AG08395 (cell line): ENCODE measurements around the gene NFATC3.

Experiments
- DNase-seq: peaks from one replicate; pipeline ENCODE4 v3.0.0; 2012; ENCODE audit warnings: mixed read lengths, low spot score

Gene NFATC3

GRCh38 chr16:68250951-68251350, 165.8 kb downstream of the NFATC3 start:
- DNase-seq, result no peak

GRCh38 chr16:68251832-68252231, 166.7 kb downstream of the NFATC3 start:
- no peak for DNase-seq

- no peak for DNase-seq
Observed at GRCh38 chr16:68252383-68252782, 167.2 kb downstream of the NFATC3 start.

DNA sequence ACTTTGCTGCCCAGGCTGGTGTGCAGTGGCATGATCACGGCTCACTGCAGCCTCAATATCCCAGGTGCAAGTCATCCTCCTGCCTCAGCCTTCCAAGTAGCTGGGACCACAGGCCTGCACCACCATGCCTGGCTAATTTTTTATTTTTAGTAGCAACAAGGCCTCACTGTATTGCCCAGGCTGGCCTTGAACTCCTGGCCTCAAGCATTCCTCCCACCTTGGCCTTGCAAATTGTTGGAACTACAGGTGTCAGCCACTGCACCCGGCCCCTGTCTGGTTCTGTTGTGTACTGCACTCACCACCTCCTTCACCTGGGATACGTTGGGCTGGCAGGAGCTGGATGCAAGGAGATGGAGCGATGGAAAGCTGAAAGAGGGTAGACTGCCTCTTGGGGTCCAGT, 168.6 kb downstream of the NFATC3 start:
- no peak for DNase-seq

GRCh38 chr16:68255712-68256111, 170.5 kb downstream of the NFATC3 start:
- DNase-seq, result no peak

GRCh38 chr16:68257251-68257905, 172.2 kb downstream of the NFATC3 start:
- DNase-seq, result peak; percentile 22

DNA sequence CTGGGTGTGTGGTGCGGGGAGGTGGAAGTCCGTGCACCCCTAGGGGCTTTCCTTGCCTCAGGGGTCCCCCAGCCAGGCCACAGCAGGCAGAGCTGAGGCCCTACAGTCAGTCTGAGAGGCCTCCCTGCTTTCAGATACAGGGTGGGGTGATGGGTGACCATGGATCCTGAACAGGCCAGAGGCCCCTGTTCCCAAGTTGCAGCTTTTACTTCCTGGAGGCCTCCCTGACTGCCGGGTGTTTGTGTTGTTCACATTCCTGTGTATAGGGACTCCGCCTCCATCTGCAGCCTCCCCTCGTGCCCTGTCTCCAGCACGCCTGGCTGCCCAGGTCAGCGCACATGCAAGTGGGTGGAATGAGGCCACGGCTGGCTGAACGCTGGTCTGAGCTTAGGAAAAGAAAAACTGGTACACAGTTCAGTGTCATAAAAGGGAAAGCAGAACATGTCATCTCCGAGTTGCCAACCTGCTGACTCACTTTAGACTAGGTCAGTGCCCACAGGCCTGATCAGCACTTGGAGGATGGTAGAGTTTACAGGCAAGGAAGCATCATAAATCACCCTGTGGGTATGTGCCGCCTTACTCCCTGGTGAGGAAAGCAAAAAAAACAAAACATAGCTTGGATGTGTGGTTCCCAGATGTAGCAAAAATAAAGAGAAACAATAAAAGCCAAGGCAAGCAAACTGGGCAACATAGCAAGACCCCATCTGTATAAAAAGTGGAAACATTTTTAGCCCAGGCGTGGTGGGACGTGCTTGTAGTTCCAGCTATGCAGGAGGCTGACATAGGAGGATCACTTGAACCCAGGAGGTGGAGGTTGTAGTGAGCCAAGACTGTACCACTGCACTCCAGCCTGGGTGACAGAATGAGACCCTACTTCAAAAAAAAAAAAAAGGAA, 173.0 kb downstream of the NFATC3 start:
- peak; percentile 67 for DNase-seq

DNA sequence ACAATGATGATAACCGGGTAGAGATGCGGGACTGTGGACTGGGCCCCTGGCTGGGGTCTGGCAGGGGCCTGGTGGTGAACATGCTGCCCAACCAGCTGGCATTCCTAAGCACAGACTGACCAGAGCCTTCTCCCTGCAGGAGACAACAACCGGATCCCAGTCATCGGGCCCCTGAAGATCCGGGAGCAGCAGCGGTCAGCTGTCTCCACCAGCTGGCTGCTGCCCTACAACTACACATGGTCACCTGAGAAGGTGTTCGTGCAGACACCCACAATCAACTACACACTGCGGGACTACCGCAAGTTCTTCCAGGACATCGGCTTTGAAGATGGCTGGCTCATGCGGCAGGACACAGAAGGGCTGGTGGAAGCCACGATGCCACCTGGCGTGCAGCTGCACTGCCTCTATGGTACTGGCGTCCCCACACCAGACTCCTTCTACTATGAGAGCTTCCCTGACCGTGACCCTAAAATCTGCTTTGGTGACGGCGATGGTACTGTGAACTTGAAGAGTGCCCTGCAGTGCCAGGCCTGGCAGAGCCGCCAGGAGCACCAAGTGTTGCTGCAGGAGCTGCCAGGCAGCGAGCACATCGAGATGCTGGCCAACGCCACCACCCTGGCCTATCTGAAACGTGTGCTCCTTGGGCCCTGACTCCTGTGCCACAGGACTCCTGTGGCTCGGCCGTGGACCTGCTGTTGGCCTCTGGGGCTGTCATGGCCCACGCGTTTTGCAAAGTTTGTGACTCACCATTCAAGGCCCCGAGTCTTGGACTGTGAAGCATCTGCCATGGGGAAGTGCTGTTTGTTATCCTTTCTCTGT, 174.0 kb downstream of the NFATC3 start:
- no peak for DNase-seq

DNA sequence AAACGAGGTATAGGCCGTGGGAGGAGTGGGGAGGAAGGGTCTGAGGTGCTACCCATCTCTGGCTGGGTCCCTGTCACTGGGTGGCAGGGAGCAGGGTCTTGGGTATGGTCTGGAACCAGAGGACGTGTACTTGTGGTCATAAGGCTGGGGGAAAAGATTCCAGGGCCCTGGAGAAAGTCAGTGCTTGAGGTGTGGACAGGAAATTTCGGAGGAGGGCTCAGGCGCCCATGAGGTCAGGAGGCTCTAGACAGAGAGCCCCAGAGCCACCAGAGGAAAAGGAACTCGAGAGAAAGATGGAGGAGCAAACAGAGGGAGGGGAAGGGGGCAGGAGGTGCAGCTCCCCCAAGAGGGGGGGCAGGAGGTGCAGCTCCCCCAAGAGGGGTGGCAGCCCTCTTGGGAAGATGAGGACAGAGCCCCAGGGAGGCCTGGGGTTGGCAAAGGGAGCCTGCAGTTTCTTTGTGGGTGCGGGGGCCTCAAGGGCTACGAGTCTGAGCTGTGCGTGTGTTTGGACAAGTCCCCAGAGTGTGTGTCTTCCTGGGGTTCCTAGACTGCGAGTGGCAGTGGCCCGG, 178.5 kb downstream of the NFATC3 start:
- no peak for DNase-seq

DNA sequence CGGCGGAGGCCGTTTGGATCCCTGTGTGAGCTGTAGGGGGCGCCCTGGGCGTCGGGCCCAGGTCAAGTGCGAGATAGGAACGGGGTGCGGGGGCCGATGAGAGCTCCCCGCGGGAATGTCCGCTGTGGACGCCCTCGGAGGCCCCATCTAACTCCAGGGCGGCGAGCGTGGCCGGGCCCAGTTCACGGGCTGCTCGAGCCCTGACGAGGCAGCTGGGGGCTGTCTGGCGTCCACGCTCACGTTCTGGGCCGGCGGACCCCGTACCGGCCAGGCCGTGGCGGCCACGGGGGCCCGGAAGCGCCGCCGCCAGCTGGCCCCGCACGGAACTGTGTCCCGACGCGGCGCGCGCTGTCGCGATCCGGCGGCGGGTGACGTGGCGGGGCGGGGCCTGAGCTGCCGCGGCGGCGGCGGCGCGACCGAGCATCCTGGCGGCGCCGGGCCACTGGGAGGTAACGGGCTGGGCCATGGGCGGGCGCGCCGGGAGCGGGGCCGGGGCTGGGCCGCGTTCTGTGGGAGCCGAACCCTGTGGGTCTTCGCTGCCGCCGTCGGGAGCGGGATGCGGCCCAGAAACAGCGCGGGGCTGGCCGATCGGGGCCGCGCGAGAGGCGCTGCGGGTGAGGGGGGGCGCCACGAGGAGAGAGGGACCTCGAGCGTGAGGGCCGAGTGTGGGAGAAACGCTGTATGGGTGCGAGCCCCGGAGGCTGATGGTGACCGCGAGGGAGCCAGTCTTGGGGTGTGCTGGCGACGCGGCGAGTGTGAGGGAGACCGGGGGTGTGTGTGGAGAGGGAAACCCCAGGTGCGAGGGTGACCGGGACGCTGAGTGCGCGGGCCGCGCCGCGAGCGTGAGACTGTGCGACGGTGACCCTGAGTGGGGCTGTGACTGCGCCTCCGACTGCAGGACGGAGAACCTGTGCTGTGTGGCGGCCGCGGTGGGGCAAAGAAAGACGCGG, 179.2 kb downstream of the NFATC3 start, which contains the start of gene SLC7A6:
TSS of gene SLC7A6 (plus strand) at position 399 of the 950 bp plus-strand sequence. CDS start 10,201 bp downstream, outside the sequence.
- peak; percentile 91 for DNase-seq

DNA sequence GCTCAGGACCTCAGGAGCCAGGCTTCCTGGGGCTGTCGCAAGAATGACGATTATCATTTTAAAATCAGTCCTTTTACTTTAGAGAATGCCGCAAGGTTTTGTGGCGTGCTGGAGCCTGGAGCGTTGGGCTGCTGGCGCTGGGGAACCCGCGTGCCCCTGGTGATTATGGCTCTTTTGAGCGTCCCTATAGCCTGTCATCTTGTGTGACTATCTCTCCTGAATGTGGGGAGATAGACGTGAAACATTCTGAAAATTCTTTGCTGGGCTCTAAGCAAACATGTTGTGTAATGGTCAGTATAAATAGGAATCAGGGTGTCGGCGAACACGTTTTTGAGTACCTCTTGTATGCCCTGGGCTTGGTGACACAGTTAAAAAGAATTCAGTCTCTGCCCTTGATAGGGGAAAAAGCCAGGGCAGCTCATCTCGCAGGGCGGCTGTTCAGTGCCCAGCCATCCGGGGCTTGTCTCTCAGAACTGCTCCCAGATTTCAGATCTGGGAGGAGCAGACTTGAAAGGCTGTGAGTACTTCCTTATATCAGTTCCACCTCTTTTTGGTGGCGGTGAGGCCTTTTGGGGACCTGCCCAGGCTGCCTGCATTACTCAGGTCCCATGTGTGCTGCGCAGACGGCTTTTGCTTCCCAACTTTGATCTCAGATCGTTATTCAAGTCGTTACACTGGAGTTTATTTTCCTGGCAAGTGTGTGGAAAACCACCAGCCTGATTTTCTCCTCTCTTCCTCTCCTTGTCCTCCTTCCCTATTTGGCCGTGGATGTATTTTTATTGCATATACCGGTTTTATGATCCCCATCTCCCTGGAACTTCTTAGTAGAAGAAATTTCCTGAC, 180.1 kb downstream of the NFATC3 start:
- peak; percentile 84 for DNase-seq

- DNase-seq, result no peak
Observed at GRCh38 chr16:68267612-68268405, 182.6 kb downstream of the NFATC3 start.

GRCh38 chr16:68269793-68270192, 184.6 kb downstream of the NFATC3 start:
- no peak for DNase-seq

- no peak for DNase-seq
Observed at GRCh38 chr16:68270353-68270752, 185.2 kb downstream of the NFATC3 start.

GRCh38 chr16:68272507-68273209, 187.5 kb downstream of the NFATC3 start:
- DNase-seq, result no peak

DNA sequence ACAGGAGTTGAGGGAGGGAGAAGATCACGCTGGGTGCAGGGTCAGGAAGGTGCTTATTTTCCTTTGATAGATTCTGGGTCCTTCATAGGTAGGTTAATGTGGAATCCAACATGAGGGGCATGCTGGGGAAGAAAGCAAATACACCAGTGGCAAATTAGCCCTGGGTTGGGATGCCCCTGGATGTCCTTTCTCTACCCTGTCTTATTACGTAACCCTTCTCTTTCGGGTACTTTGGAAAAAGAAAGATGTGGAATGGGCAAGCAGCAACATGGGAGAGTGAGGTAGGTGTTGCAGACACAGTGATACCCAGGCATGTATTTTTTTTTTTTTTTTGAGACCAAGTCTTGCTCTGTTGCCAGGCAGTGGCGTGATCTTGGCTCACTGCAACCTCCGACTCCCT, 188.3 kb downstream of the NFATC3 start:
- DNase-seq, result no peak

DNA sequence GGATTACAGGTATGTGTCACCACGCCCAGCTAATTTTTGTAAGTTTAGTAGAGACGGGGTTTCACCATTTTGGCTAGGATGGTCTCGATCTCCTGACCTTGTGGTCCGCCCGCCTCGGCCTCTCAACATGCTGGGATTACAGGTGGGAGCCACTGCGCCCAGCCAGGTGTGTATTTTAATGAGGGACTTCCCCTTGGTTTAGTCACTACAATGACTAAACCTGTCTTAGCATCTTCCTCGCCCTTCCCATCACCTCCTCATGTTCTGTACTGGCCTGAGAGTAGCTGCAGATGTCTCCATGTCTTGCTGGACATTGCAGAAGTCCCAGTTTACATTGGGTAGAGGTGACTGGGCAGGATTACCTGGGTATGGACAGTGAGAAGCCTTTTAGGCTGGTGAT, 188.7 kb downstream of the NFATC3 start:
- DNase-seq, result no peak

DNA sequence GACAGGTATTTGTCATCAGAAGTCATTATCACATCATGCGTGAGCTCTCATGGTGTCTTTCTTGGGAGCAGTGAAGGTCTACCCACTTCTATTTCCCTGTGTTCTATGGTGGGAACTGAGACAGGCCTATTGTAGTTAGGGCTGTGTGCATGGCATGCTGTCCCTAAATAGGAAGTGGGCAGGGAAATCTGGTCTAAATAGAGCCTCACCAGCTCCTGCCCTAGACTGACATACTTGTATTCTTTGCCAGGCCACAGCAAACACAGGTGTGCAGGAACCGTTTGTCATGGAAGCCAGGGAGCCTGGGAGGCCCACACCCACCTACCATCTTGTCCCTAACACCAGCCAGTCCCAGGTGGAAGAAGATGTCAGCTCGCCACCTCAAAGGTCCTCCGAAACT, 189.3 kb downstream of the NFATC3 start:
- no peak for DNase-seq
